CD4-positive, alpha-beta T cell treated with Interleukin-6 at 100 ng/mL for 8 hours (primary cell): ENCODE results near the gene PNPLA5.
"Not testable (repeated sequence)": the region's sequence is repeated elsewhere in the genome, so short reads cannot be mapped to it uniquely, and the experiment has no call there.

ENCODE experiments used
- DNase-seq: peaks from one replicate; pipeline ENCODE4 v3.0.0-alpha.2; 2020; ENCODE audit warnings: mixed read lengths, low spot score

PNPLA5 gene

GRCh38 chr22:43881091-43882061 is 10.4 kb downstream of the PNPLA5 start:
- no peak for DNase-seq

DNA sequence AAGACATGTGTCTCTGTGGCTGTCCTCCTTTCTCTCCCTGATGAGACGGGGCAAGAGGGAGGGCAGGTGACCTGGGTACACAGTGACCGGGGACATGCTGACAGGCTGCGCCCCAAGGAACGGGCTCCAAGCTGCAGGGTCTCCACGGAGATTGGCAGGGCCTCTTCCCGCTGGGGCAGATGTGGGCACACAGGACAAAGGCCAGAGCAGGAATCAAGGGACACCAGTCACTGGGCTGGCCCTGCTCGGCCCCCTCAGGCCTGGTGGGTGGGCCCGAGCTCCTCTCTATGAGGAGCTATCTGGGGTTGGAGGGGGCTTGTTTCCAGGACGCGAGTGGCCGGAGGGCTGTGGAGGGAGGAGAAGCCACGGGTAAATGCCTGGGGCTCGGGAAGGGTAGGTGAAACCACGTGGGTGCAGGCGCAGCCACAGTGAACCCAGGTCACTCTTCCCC is 11.2 kb downstream of the PNPLA5 start:
- DNase-seq = no peak

- DNase-seq = no peak
These were observed 11.8 kb downstream of the PNPLA5 start for GRCh38 chr22:43879901-43880540.

- DNase-seq = no peak
These were observed 12.8 kb downstream of the PNPLA5 start for GRCh38 chr22:43878831-43879550.

DNA sequence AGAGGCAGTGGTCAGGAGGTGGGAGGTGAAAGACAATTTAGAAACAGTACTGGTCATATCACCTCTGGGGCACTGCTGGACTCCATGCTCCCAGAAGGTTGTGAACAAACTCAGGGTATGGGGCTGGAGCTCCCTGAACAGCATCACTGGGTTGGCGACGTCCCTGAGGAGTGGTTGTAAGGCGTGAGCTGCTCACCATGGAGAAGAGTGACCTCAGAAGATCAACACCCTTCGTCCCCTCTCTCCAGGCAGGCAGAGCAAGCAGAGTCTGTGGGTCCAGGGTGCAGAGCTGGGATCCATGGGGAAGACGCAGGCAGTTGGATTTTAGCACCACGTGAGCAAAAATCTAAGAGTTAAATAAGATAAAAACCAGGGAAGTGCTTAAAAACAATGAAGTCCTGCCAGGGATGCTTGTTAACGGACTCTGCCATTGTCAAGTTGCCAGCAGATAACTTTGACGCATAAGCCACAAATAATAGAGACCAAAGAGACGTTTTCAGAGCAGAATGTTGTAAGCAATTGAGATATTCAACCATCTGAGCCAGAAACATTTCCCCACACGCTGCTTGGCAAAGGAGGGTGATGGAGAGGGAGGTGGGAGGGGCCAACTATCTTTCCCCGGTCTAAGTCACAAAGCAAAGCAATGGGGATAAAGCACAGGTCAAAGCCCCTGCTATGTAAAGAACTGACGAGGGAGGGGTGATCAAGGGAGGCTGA is 13.6 kb downstream of the PNPLA5 start:
- no peak for DNase-seq

DNA sequence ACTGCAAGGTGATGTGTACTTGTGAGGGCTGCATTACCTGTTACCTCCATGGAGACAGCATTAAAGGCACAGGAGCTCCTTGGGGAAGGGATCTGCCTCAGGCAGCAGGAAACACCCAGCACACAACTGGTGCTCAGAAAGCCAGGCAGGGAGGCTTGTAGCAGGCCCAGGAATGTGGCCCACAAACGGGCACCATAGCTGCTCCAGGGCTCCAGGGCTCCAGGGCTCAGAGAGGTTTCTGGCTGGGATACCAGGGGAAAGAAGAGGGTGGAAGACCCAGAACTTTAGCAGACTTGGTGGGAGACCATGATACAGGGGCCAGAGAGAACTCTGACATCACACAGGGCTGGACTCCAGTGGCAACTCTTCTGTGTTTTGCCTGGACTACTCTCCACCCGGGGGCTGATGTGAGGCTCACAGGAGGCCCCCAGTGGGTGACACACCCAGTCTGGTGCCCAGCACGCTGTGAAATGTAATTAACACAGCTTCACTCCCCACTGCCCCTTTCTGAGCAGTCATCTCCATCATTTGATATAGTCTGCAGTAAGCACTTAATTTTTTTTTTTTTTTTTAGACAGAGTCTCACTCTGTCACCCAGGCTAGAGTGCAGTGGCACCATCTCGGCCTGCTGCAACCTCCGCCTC is 14.8 kb downstream of the PNPLA5 start:
- DNase-seq = no peak

GRCh38 chr22:43869799-43870198 is 22.0 kb downstream of the PNPLA5 start:
- no peak for DNase-seq

DNA sequence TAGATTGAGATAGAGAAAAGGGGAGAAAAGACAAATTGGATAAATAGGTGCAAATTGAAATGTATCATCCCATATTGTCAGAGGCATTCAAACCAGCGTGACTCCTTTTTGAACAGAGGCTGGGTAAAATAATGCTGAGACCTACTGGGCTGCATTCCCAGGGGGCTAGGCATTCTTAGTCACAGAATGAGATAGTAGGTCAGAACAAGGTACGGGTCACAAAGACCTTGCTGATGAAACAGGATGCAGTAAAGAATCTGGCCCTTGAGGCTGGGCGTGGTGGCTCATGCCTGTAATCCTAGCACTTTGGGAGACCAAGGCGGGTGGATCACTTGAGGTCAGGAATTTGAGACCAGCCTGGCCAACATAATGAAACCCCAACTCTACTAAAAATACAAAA is 22.8 kb downstream of the PNPLA5 start:
- DNase-seq = not testable (repeated sequence)

DNA sequence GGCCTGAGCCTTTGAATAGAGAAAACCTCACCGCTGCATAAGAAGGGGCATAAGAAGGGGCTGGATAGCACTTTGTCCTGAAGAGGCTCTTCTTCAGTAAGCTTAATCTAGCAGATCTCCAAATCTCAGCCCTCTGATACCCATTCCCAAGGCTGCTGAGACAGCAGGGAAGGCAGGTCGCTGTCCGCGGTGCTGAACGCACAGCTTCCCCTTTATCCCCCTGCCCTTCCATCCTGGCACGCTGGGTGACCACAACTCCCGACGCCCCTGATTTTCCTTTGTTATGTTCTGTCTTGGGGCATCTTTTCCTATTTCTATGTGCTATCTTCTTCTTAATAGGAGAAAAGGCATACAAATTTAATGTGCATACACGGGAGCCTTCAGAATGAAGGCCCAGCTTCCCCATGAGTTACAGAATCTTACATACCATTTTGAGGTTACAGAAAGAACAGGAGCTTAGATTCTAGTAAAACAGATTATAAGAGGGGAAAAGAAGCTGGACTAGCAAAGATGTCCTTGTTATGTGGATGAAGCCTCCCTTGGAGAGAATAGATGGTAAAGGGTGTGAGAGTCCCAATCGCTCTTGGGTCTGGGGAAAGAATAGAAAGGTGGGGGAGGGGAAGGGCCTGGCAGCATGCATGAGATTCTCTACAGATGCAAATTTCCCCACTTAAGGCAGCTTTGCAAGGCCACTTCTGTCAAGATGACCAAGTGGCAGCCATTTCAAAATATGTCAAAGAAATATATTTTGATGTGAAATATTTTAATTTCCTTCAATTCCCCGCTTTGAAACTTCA is 23.8 kb downstream of the PNPLA5 start:
- DNase-seq = no peak

GRCh38 chr22:43862882-43863202 is 29.0 kb downstream of the PNPLA5 start:
- no peak for DNase-seq

- no peak for DNase-seq
These were observed 29.5 kb downstream of the PNPLA5 start, which contains the start of gene SULT4A1 for GRCh38 chr22:43862074-43862881. SULT4A1 (minus strand) TSS chr22:43862513; CDS start chr22:43862382, 131 bp downstream.

DNA sequence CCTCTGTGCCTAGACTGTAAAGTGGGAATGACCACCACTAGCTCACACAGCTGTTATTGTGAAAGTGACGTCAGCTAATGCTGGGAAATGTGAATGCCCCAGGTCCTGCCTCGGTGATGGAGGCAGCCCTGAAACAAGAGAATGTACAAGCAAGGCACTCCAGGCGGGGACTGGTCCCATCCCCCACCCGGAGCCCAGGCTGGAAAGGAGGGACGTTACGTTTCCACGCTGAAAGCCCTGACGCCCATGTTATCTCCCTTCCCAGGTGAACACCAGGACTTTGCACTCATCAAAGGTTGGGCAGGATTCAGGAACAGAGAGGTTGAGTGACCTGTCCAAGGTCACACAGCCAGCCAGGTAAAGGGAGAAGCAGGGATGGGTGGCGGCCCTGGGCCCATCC is 30.3 kb downstream of the PNPLA5 start:
- DNase-seq = no peak

GRCh38 chr22:43860831-43861230 is 31.0 kb downstream of the PNPLA5 start:
- DNase-seq = no peak

GRCh38 chr22:43860126-43860525 is 31.7 kb downstream of the PNPLA5 start:
- no peak for DNase-seq

GRCh38 chr22:43859621-43860020 is 32.2 kb downstream of the PNPLA5 start:
- DNase-seq = no peak

DNA sequence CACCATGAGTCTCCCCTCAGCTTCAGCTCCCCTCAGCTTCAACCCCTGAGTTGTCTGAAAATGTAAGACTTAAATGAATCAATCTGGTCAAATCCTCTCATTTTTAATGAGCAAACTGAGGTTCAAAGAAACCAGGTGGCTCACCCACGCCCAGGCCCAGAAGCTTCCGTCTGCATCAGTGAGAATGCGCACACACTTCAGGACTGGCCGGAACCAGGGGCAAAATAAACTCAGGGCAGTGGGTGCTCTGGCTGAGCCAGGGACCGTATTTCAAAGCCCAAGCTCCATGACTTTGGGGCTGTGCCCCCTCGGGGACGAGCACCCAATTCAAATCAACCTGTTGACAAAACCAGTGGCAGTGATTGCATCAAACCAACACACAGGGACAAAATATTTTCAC is 32.6 kb downstream of the PNPLA5 start:
- DNase-seq = no peak

DNA sequence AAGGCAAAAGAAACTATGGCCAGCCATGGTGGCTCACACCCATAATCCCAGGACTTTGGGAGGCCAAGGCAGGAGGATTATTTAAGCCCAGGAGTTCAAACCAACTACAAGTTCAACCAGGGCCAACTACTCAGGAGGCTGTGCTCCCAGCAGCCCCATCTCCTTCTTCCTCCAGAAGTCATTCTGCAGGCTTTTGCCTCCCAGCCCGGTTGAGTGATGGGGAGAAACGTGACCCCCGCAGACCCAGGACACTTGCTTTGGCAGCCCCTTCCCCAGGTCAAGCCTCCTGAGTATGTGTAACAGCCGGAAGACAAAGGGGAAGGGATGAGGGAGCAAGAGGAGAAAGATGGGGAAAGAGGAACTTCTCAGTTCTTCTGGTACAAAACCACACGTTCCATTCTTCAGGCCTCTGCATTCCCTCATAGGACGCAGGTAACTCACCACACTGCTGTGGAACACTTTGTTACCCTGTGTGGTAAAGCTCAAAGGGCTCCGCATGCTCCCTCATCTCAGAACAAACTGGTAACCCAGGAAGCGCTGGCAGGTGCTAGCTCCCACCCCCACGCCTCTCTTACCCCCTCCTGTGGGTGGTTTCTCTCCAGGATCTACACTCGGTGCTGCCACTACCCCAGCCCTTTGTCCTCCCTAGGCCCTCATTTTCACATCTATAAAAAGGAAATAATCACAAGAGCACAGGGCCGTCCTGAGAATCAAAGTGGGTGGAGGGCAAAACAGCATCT is 33.5 kb downstream of the PNPLA5 start:
- no peak for DNase-seq

GRCh38 chr22:43857367-43857766 is 34.4 kb downstream of the PNPLA5 start:
- DNase-seq = no peak

- no peak for DNase-seq
These were observed 36.4 kb downstream of the PNPLA5 start for GRCh38 chr22:43855431-43855830.
